OCI-LY7 (cell line): ENCODE results near the gene PSKH1. TPM values are rescaled to one million over a fixed set of nuclear protein-coding genes. Genes with fewer than 3 reads are reported as not detected.
A peak's percentile ranks its signal among the peaks of the same experiment; 100 is the strongest.
"Not testable (repeated sequence)": the region's sequence is repeated elsewhere in the genome, so short reads cannot be mapped to it uniquely, and the experiment has no call there.

Experiments used
- BruUV-seq: library from RNA; stranded (reverse); fragments of 400-500 nt; replicated peaks from 2 replicates; lab custom pipeline; 2021; lab: Mats Ljungman, UMichigan
- CTCF ChIA-PET: fragments of 300-600 bp; sonication (Branson Sonifier 250); formaldehyde crosslinking; loops from one replicate; lab custom pipeline; 2022; ENCODE audit warnings: antibody characterized with exemption; ENCODE audit not compliant: unreplicated experiment; lab: Charles Lee
- POLR2A ChIA-PET: fragments of 300-600 bp; sonication (Branson Sonifier 250); formaldehyde crosslinking; loops from one replicate; lab custom pipeline; 2022; ENCODE audit warnings: antibody characterized with exemption; lab: Charles Lee
- DNase-seq: peaks from one replicate; pipeline ENCODE4 v3.0.0-alpha.2; 2015; ENCODE audit warnings: low spot score
- H2AFZ ChIP-seq: fragments of 200-600 bp; sonication (generic), shearing (Covaris generic); 2 replicates; pipeline ENCODE4 v1.6.1; 2014; ENCODE audit warnings: mild to moderate bottlenecking, antibody characterized with exemption, low read length, moderate library complexity
- H3K27ac ChIP-seq: fragments of 200-600 bp; sonication (generic); 2 replicates; pipeline ENCODE4 v1.5.1; 2014; ENCODE audit warnings: mixed run types, low read depth, mild to moderate bottlenecking, moderate library complexity, low read length, inconsistent platforms; ENCODE audit not compliant: poor library complexity, severe bottlenecking
- H3K36me3 ChIP-seq: fragments of 200-600 bp; sonication (generic); 2 replicates; pipeline ENCODE4 v1.6.1; 2014; ENCODE audit warnings: mild to moderate bottlenecking, antibody characterized with exemption, low read length, moderate library complexity, mixed read lengths; ENCODE audit not compliant: insufficient read depth
- H3K4me1 ChIP-seq: fragments of 200-600 bp; sonication (generic); 2 replicates; pipeline ENCODE4 v1.5.1; 2014; ENCODE audit warnings: mild to moderate bottlenecking, low read length; ENCODE audit not compliant: insufficient read depth, poor library complexity, severe bottlenecking
- H3K4me2 ChIP-seq: fragments of 200-600 bp; sonication (generic); 2 replicates; pipeline ENCODE4 v1.6.1; 2014; ENCODE audit warnings: mild to moderate bottlenecking, low read length
- H3K4me3 ChIP-seq: fragments of 200-600 bp; sonication (generic); 2 replicates; pipeline ENCODE4 v1.5.1; 2014; ENCODE audit warnings: mild to moderate bottlenecking, low read depth, low read length; ENCODE audit not compliant: poor library complexity, severe bottlenecking
- H3K79me2 ChIP-seq: fragments of 200-600 bp; sonication (generic); 2 replicates; pipeline ENCODE4 v1.6.1; 2016; ENCODE audit warnings: low read depth, mild to moderate bottlenecking, low read length, moderate library complexity, mixed read lengths; ENCODE audit not compliant: insufficient read depth
- H3K9me2 ChIP-seq: fragments of 200-600 bp; sonication (generic); 2 replicates; pipeline ENCODE4 v1.6.1; 2016; ENCODE audit warnings: mild to moderate bottlenecking, low read length, mixed read lengths; ENCODE audit not compliant: insufficient read depth
- H3K9me3 ChIP-seq: fragments of 200-600 bp; sonication (generic); 2 replicates; pipeline ENCODE4 v1.6.1; 2014; ENCODE audit warnings: mild to moderate bottlenecking, mixed run types, low read length, mixed read lengths
- H4K20me1 ChIP-seq: fragments of 200-600 bp; sonication (generic); 2 replicates; pipeline ENCODE4 v1.6.1; 2014; ENCODE audit warnings: mild to moderate bottlenecking, antibody characterized with exemption, low read length, moderate library complexity, mixed read lengths; ENCODE audit not compliant: insufficient read depth
- CTCF ChIP-seq: fragments of 200-600 bp; sonication (generic); conservative IDR thresholded peaks from 2 replicates; pipeline ENCODE4 v1.5.1; 2014; ENCODE audit warnings: mild to moderate bottlenecking, antibody characterized with exemption, low read length, moderate library complexity, mixed read lengths
- EZH2phosphoT487 ChIP-seq: fragments of 200-600 bp; sonication (generic); IDR thresholded peaks from 2 replicates; pipeline ENCODE4 v1.6.1; 2018; ENCODE audit warnings: low read depth, borderline replicate concordance, mild to moderate bottlenecking, mixed run types, antibody characterized with exemption, low read length, moderate library complexity, mixed read lengths
- intact Hi-C: fragments of 100-400 bp; cut with micrococcal nuclease; formaldehyde crosslinking; loops from one replicate; pipeline ENCODE4 v1.10.0; 2022; ENCODE audit not compliant: unreplicated experiment
- total RNA-seq, 2 experiments: library from RNA; depleted of rRNA in 1 of 2; stranded (reverse); fragments of >200 nt in 1 of 2; shearing (Covaris generic) in 1 of 2; gene quantifications; 2 replicates each; pipeline ENCODE4 v1.2.3, GENCODE V29; 2014 to 2022

PSKH1 gene
- total RNA-seq, 2 experiments from 2014 or later = 10.4 to 27.1 TPM

- peaks cover 38% of the 10 kb centered on the region for H3K4me1 ChIP-seq
- H2AFZ ChIP-seq = peak overlapping the region; percentile 48; the same call in 1 of the 2 replicates
- CTCF ChIA-PET = interaction anchor here (0.6 kb wide), 2 partner anchors 24 to 47 kb away, joined by 3 read pairs; no protein-coding TSS in a partner anchor
- H3K36me3 ChIP-seq = peaks cover 29% of the 10 kb centered on the region
- no peaks in the 10 kb centered on the region for H4K20me1 ChIP-seq
- no TSS peak for BruUV-seq
- no peaks in the 10 kb centered on the region for H3K9me2 ChIP-seq
- peaks cover 4% of the 10 kb centered on the region; the same call in 1 of the 2 replicates for H3K79me2 ChIP-seq
- peak overlapping the region; percentile 90 for H3K27ac ChIP-seq
- peak overlapping the region; percentile 90 for H3K4me2 ChIP-seq
- peak; percentile 93 for DNase-seq
- H3K4me3 ChIP-seq = peak overlapping the region; percentile 74
- no peaks in the 10 kb centered on the region for H3K9me3 ChIP-seq
- POLR2A ChIA-PET = no interaction called here
- intact Hi-C loops = loop anchor here (2.0 kb wide), 1 partner anchor 104 kb away; no protein-coding TSS in a partner anchor
- no peak for TF ChIP-seq CTCF
- no peak for TF ChIP-seq EZH2phosphoT487
Observed at GRCh38 chr16:67936880-67937605, 44.0 kb downstream of the PSKH1 start.

- DNase-seq, H3K79me2 ChIP-seq, H4K20me1 ChIP-seq, H2AFZ ChIP-seq, H3K9me2 ChIP-seq, CTCF ChIA-PET, BruUV-seq, H3K9me3 ChIP-seq: not testable (repeated sequence)
- POLR2A ChIA-PET = interaction anchor here (0.6 to 0.7 kb wide), 2 partner anchors 12 to 314 kb away, joined by 3 to 4 read pairs; no protein-coding TSS in a partner anchor
- H3K4me2 ChIP-seq = peak overlapping the region; percentile 90
- H3K27ac ChIP-seq = peak overlapping the region; percentile 90
- peaks cover 23% of the 10 kb centered on the region for H3K36me3 ChIP-seq
- peak overlapping the region; percentile 74 for H3K4me3 ChIP-seq
- H3K4me1 ChIP-seq = peaks cover 38% of the 10 kb centered on the region
- intact Hi-C loops = loop anchor here (2.0 kb wide), 1 partner anchor 103 kb away; no protein-coding TSS in a partner anchor
Observed at GRCh38 chr16:67937713-67938112, 44.7 kb downstream of the PSKH1 start.

- DNase-seq = peak; percentile 28
- ChIA-PET CTCF (interaction anchor here (1.0 kb wide), 1 partner anchor 13 kb away, joined by 3 read pairs; no protein-coding TSS in a partner anchor), POLR2A (no interaction called here)
- Histone ChIP-seq H3K27ac (no peak overlapping the region), H2AFZ (no peak overlapping the region), H4K20me1 (no peaks in the 10 kb centered on the region), H3K9me2 (no peaks in the 10 kb centered on the region), H3K4me3 (no peak overlapping the region), H3K9me3 (no peaks in the 10 kb centered on the region), H3K4me2 (peak overlapping the region; percentile 3; the same call in 1 of the 2 replicates), H3K79me2 (peaks cover 4% of the 10 kb centered on the region; the same call in 1 of the 2 replicates), H3K36me3 (peaks cover 6% of the 10 kb centered on the region; the same call in 1 of the 2 replicates), H3K4me1 (peaks cover 33% of the 10 kb centered on the region)
- no TSS peak for BruUV-seq
- TF ChIP-seq EZH2phosphoT487 = no peak
- no peak for TF ChIP-seq CTCF
- intact Hi-C loops = no loop called here
Observed at GRCh38 chr16:67939507-67940445, 46.7 kb downstream of the PSKH1 start.
